Measurements from ENCODE around the gene RTEL1. TPM values are rescaled to one million over a fixed set of nuclear protein-coding genes. Genes with fewer than 3 reads are reported as not detected.
"Not testable (repeated sequence)": the region's sequence is repeated elsewhere in the genome, so short reads cannot be mapped to it uniquely, and the experiment has no call there.

The RTEL1 gene
- total RNA-seq, 4 donors from 2014 or later = 14.1 to 87.4 (median 54.2) TPM

GRCh38 chr20:63667858-63668257 lies 9.7 kb downstream of the RTEL1 start:
- Histone ChIP-seq H3K27ac (no peak overlapping the region), H3K36me3 (peaks cover 30 to 38% of the 10 kb centered on the region in 2 donors), H3K27me3 (no peaks in the 10 kb centered on the region), H3K9me3 (no peaks in the 10 kb centered on the region), H3K4me1 (no peaks in the 10 kb centered on the region), H3K4me3 (replicated peaks in 1 of 3) (no peak overlapping the region)
- intact Hi-C loops (cut with DNase I) = no loop called here
- TF ChIP-seq POLR2A (IDR thresholded peaks at IDR 0.05) (no peak), CTCF (IDR thresholded peaks at IDR 0.05) (no peak)
- no peak for DNase-seq
- WGBS, 2 donors = 93 to 96% methylated on average over 16 of the region's 16 CpGs

- TF ChIP-seq POLR2A (IDR thresholded peaks at IDR 0.05) (no peak), CTCF (IDR thresholded peaks at IDR 0.05) (no peak)
- DNase-seq = no peak
- Histone ChIP-seq H3K4me1 (no peaks in the 10 kb centered on the region), H3K9me3 (no peaks in the 10 kb centered on the region), H3K4me3 (replicated peaks in 1 of 3) (no peak overlapping the region), H3K27me3 (no peaks in the 10 kb centered on the region), H3K36me3 (peaks cover 25 to 33% of the 10 kb centered on the region in 2 donors), H3K27ac (no peak overlapping the region)
- intact Hi-C loops (cut with DNase I) = no loop called here
- WGBS, 2 donors = 94 to 96% methylated on average over 11 of the region's 11 CpGs
These were observed 10.2 kb downstream of the RTEL1 start for GRCh38 chr20:63668351-63668750.

GRCh38 chr20:63671695-63672094 lies 13.6 kb downstream of the RTEL1 start:
- H3K36me3 ChIP-seq = peaks cover 28 to 35% of the 10 kb centered on the region in 2 donors
- not testable (repeated sequence) for DNase-seq

GRCh38 chr20:63672666-63673065 lies 14.6 kb downstream of the RTEL1 start:
- Histone ChIP-seq H3K4me3 (replicated peaks in 1 of 3) (no peak overlapping the region), H3K27ac (no peak overlapping the region), H3K4me1 (no peaks in the 10 kb centered on the region), H3K36me3 (peaks cover 21 to 30% of the 10 kb centered on the region in 2 donors), H3K27me3 (no peaks in the 10 kb centered on the region), H3K9me3 (no peaks in the 10 kb centered on the region)
- TF ChIP-seq CTCF (IDR thresholded peaks at IDR 0.05) (no peak), POLR2A (IDR thresholded peaks at IDR 0.05) (no peak)
- WGBS, 2 donors = 97 to 100% methylated on average over 6 to 9 of the region's 10 CpGs
- intact Hi-C loops (cut with DNase I) = no loop called here
- DNase-seq = no peak

More at GRCh38 chr20:63671695-63672094, 13.6 kb downstream of the RTEL1 start:
- WGBS, 2 donors = 91 to 94% methylated on average over 12 of the region's 12 CpGs
- H3K4me1 ChIP-seq; intact Hi-C loops (cut with DNase I); H3K27me3 ChIP-seq; H3K27ac ChIP-seq; H3K9me3 ChIP-seq; H3K4me3 ChIP-seq (replicated peaks in 1 of 3): not testable (repeated sequence)

GRCh38 chr20:63673951-63674350 lies 15.8 kb downstream of the RTEL1 start:
- DNase-seq = no peak
- H3K27me3 ChIP-seq = no peaks in the 10 kb centered on the region
- TF ChIP-seq CTCF (IDR thresholded peaks at IDR 0.05) (no peak), POLR2A (IDR thresholded peaks at IDR 0.05) (no peak)
- no peak overlapping the region for H3K4me3 ChIP-seq (replicated peaks in 1 of 3)
- H3K4me1 ChIP-seq = no peaks in the 10 kb centered on the region
- intact Hi-C loops (cut with DNase I) = no loop called here
- H3K36me3 ChIP-seq = peaks cover 8 to 21% of the 10 kb centered on the region in 2 donors
- H3K9me3 ChIP-seq = no peaks in the 10 kb centered on the region
- H3K27ac ChIP-seq = no peak overlapping the region
- WGBS, 2 donors = 96 to 98% methylated on average over 6 to 9 of the region's 14 CpGs
